Retina (tissue), 1 donor: Measurements from ENCODE around the gene MCRIP1.

Source experiments
- DNase-seq: peaks from one replicate; pipeline ENCODE4 v3.0.0-alpha.2; 2016

Gene MCRIP1

GRCh38 chr17:81802856-81803643, 30.0 kb downstream of the MCRIP1 start:
- no peak for DNase-seq

DNA sequence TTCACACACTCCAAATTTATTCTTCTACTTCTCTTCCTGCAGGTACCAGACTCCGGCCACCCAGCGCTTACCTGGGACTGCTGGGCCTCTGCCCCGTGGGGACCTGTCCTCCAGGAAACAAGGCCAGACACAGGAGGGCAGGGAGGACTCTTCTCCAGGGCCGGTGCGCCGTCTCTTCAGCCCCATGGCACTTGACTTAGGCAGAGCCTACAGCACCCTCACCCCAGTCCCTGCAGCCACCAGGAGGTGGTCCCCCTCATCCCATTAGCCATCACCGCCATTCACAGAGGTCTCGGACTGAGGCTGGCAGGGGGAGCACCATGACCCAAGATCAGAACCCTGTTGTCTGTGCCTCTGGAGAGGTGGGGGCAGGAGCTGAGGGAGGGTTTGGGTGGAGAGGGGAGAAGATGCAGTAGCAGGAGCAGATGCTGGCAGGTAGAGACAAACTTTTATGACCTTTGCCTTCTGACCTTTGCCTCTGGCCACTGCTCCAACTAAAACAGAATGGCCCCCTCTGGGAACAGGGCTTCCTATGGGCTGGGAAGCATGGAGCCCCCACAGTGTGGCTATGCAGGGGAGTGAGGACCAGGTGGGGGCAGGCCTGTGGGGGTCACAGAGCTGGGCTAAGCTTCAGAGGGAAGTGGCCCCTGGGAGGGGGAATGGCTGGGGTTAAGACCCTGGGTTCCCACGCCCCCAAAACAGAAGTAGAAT, 30.9 kb downstream of the MCRIP1 start:
- no peak for DNase-seq

DNA sequence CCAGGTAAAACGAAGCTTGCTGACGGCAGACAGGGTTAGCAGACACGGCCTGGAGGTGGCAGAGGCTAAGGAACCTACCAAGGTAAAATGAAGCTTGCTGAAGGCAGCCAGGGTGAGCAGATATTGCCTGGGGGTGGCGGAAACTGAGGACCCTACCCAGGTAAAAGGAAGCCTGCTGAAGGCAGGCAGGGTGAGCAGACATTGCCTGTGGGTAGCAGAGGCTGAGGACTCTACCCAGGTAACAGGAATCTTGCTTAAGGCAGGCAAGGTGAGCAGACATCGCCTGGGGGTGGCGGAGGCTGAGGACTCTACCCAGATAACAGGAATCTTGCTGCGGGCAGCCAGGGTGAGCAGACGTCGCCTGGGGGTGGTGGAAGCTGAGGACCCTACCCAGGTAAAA, 31.8 kb downstream of the MCRIP1 start:
- no peak for DNase-seq

GRCh38 chr17:81794509-81794908, 38.6 kb downstream of the MCRIP1 start:
- no peak for DNase-seq

DNA sequence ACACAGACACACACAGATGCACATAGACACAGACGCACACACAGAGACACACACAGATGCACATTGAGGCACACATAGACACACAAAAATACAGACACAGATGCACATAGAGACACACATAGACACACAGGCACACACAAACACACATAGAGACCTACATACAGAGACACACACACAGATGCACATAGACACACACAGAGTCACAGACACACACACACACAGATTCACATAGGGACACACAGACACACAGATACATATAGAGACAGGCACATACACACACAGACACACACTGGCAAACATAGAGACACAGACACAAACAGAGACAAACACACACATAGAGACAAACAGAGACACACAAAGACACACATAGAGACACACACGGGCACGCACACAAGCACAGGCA, 39.0 kb downstream of the MCRIP1 start:
- DNase-seq: no peak

DNA sequence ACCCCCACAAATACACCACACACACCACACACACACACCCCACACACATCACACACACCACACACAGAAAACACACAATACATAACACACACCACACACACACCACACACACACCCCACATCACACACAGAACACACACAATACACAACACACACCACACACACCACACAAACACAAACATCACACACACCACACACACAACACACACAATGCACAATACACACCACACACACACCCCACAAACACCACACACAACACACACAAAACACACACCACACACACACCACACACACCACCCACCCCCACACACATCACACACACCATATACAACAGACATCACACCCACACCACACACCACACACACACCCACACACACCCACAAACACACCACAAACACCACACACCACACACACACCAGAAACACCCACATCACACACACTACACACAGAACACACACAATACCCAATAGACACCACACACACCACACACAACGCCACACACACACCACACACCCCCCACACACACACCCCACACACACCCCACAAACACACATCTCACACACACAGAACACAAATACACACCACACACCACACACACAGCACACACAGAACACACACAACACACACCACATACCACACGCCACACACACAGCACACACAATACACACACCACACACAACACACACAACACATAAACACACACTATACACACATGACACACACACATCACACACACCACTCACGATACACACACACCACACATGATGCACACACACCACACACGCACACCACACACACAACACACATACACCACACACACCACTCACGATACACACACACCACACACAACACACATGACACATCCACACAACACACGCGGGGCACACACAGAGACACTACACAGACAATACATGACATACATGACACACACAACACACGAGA, 40.1 kb downstream of the MCRIP1 start:
- DNase-seq: no peak
